H1 (cell line): ENCODE results near the gene SIGLEC11.

Source experiments
- CREB1 ChIP-seq: IDR thresholded peaks from 2 replicates; pipeline ENCODE4 v1.6.1; 2012; ENCODE audit warnings: inconsistent platforms
- CTCF ChIP-seq, 3 experiments: IDR thresholded peaks; 1 replicate in 2 of 3; 2 replicates in 1 of 3; pipeline versions ENCODE4 v1.5.1 to v1.6.1; 2011; ENCODE audit warnings: low read length in 3 of 3, mild to moderate bottlenecking in 3 of 3, inconsistent platforms in 2 of 3, low read depth in 1 of 3, moderate library complexity in 1 of 3; ENCODE audit not compliant: insufficient read depth in 1 of 3; ENCODE audit errors: control extremely low read depth in 1 of 3
- EZH2 ChIP-seq: fragments of 200-600 bp; sonication (generic); IDR thresholded peaks from 2 replicates; pipeline ENCODE4 v1.7.1; 2012; ENCODE audit warnings: low read depth, mild to moderate bottlenecking, moderate library complexity, low read length, inconsistent platforms; ENCODE audit not compliant: severe bottlenecking
- GTF2F1 ChIP-seq: IDR thresholded peaks from 2 replicates; pipeline ENCODE4 v1.6.1; 2012; ENCODE audit warnings: low read depth, low read length, improper control_type of control experiment, borderline replicate concordance
- HDAC2 ChIP-seq, 2 experiments: fragments of 300-600 bp in 1 of 2; sonication (generic) in 1 of 2; IDR thresholded peaks; 2 replicates each; pipeline ENCODE4 v1.6.1; 2011 to 2012; ENCODE audit warnings: low read depth in 2 of 2, low read length in 2 of 2, mild to moderate bottlenecking in 2 of 2, moderate library complexity in 2 of 2, borderline replicate concordance in 1 of 2, inconsistent platforms in 1 of 2
- POLR2A ChIP-seq, 2 experiments: IDR thresholded peaks; 1 replicate in 1 of 2; 2 replicates in 1 of 2; pipeline ENCODE4 v1.6.1; 2011; ENCODE audit warnings: low read depth in 2 of 2, low read length in 2 of 2, mild to moderate bottlenecking in 2 of 2; ENCODE audit errors: control extremely low read depth in 1 of 2
- RAD21 ChIP-seq, 2 experiments: IDR thresholded peaks in 1 of 2; conservative IDR thresholded peaks in 1 of 2; 2 replicates each; pipeline ENCODE4 v1.6.1; 2011; ENCODE audit warnings: low read depth in 2 of 2, low read length in 2 of 2, improper control_type of control experiment in 1 of 2, inconsistent platforms in 1 of 2, mild to moderate bottlenecking in 1 of 2, moderate library complexity in 1 of 2
- SIN3A ChIP-seq, 2 experiments: IDR thresholded peaks in 1 of 2; conservative IDR thresholded peaks in 1 of 2; 2 replicates each; pipeline ENCODE4 v1.6.1; 2011 to 2012; ENCODE audit warnings: low read length in 2 of 2, improper control_type of control experiment in 1 of 2, low read depth in 1 of 2, mild to moderate bottlenecking in 1 of 2

GRCh38 chr19:49946415-49946814 is 14.6 kb downstream of the SIGLEC11 start:
- TF ChIP-seq CTCF (IDR thresholded peaks at IDR 0.05; ENCODE audit: control extremely low read depth in 1 of 3, insufficient read depth in 1 of 3, low read depth in 1 of 3, low read length in 3 of 3) (no peak), POLR2A (IDR thresholded peaks at IDR 0.05; ENCODE audit: control extremely low read depth in 1 of 2, low read depth in 2 of 2, low read length in 2 of 2) (no peak), SIN3A (conservative IDR thresholded peaks at IDR 0.05 in 1 of 2, IDR thresholded peaks at IDR 0.05 in 1 of 2; ENCODE audit: low read depth in 1 of 2, low read length in 2 of 2) (no peak), EZH2 (no peak), HDAC2 (IDR thresholded peaks at IDR 0.05; ENCODE audit: borderline replicate concordance in 1 of 2, low read depth in 2 of 2, low read length in 2 of 2) (no peak), CREB1 (no peak), RAD21 (IDR thresholded peaks at IDR 0.05 in 1 of 2, conservative IDR thresholded peaks at IDR 0.05 in 1 of 2; ENCODE audit: low read depth in 2 of 2, low read length in 2 of 2) (no peak), GTF2F1 (no peak)
